Tibial nerve (tissue), 4 donors: ENCODE results near the gene SLC27A3. TPM values are rescaled to one million over a fixed set of nuclear protein-coding genes. Genes with fewer than 3 reads are reported as not detected.

Experiments
- DNase-seq, 2 donors: peaks; one replicate each; pipeline ENCODE4 v3.0.0-alpha.2; 2019; ENCODE audit warnings: low spot score in 2 of 2
- H3K27ac ChIP-seq, 4 donors: fragments of 200-600 bp; sonication (generic) in 3 of 4; one replicate each; pipeline ENCODE4 v1.5.1; 2017 to 2019; ENCODE audit warnings: mild to moderate bottlenecking in 1 of 4
- H3K27me3 ChIP-seq, 2 donors: fragments of 200-600 bp; sonication (generic) in 1 of 2; one replicate each; pipeline versions ENCODE4 v1.5.1 to v1.6.0; 2017 to 2019
- H3K36me3 ChIP-seq, 3 donors: fragments of 200-600 bp; sonication (generic); one replicate each; pipeline ENCODE4 v1.5.1; 2018 to 2019
- H3K4me1 ChIP-seq, 4 donors: fragments of 200-600 bp; sonication (generic) in 3 of 4; one replicate each; pipeline ENCODE4 v1.5.1; 2017 to 2019
- H3K4me3 ChIP-seq, 4 donors: fragments of 200-600 bp; sonication (generic) in 3 of 4; one replicate each; pipeline ENCODE4 v1.5.1; 2017 to 2019; ENCODE audit warnings: mild to moderate bottlenecking in 1 of 4, moderate library complexity in 1 of 4
- H3K9me3 ChIP-seq, 4 donors: fragments of 200-600 bp; sonication (generic) in 3 of 4; one replicate each; pipeline ENCODE4 v1.5.1; 2017 to 2019
- CTCF ChIP-seq, 5 experiments: fragments of 200-600 bp in 3 of 5; fragments of 450-650 bp in 2 of 5; sonication (generic) in 3 of 5; IDR thresholded peaks; one replicate each; pipeline ENCODE4 v1.5.1; 2016 to 2019; ENCODE audit warnings: antibody characterized with exemption in 5 of 5, mild to moderate bottlenecking in 3 of 5, moderate library complexity in 2 of 5
- EP300 ChIP-seq, 2 donors: sonication (generic); formaldehyde crosslinking; IDR thresholded peaks; one replicate each; pipeline ENCODE4 v1.6.1; 2017; ENCODE audit warnings: antibody characterized with exemption in 2 of 2, mild to moderate bottlenecking in 1 of 2
- POLR2A ChIP-seq, 2 donors: fragments of 450-650 bp; IDR thresholded peaks; one replicate each; pipeline ENCODE4 v1.6.1; 2017; ENCODE audit warnings: antibody characterized with exemption in 2 of 2, mild to moderate bottlenecking in 2 of 2, moderate library complexity in 2 of 2
- WGBS, 2 donors: methylation state at CpG; one replicate each; pipeline ENCODE4 v1.1.5; 2018; 5-methylcytosine and 5-hydroxymethylcytosine counted together
- total RNA-seq, 4 donors: library from RNA; depleted of rRNA; stranded (reverse); fragments of >200 nt; gene quantifications; one replicate each; pipeline ENCODE4 v1.1.0, GENCODE V29; 2016

SLC27A3 gene
- total RNA-seq, 4 donors from 2014 or later, result 38.5 to 89.4 (median 59.2) TPM

GRCh38 chr1:153790313-153790965 lies 15.2 kb downstream of the SLC27A3 start:
- no peaks in the 10 kb centered on the region for H3K9me3 ChIP-seq

DNA sequence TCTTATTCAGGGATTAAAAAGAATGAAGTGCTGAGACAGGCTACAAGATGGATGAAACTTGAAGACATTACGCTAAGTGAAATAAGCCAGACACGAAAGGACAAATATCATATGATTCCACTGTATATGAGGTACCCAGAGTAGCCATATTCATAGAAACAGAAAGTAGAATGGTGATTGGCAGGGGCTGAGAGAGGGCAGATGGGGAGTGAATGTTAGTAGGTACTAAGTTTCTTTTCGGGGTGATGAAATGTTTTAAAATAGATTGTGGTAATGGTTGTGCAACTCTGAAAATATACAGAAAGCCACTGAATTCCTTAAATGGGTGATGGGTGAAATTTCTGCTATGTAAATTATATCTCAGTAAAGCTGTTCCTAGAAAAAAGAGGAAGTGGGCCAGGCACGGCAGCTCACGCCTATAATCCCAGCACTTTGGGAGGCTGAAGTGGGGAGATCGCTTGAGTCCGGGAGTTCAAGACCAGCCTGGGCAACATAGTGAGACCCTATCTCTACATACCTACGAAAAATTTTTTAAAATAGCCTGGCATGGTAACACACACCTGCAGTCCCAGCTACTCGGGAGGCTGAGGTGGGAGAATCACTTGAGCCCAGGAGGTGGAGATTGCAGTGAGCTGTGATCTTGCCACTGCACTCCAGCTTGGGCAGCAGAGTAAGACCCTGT lies 15.9 kb downstream of the SLC27A3 start:
- 74% methylated on average over 9 of the region's 9 CpGs for WGBS, 2 donors
- peaks cover 0 to 15% of the 10 kb centered on the region in 2 donors for H3K27me3 ChIP-seq
- no peaks in the 10 kb centered on the region for H3K36me3 ChIP-seq
- H3K4me3 ChIP-seq, result peak overlapping the region in 3 of 4 donors; percentile 8 to 34 (median 9)
- peak overlapping the region; percentile 66 to 92 (median 78) for H3K27ac ChIP-seq
- no peak for TF ChIP-seq POLR2A (IDR thresholded peaks at IDR 0.05)
- peak; percentile 6 to 15 for TF ChIP-seq EP300 (IDR thresholded peaks at IDR 0.05)
- no peak for TF ChIP-seq CTCF (IDR thresholded peaks at IDR 0.05)
- H3K9me3 ChIP-seq, result no peaks in the 10 kb centered on the region
- H3K4me1 ChIP-seq, result peaks cover 0 to 23% (median 10%) of the 10 kb centered on the region in 4 donors
- no peak for DNase-seq

More at GRCh38 chr1:153790313-153790965, 15.2 kb downstream of the SLC27A3 start:
- Histone ChIP-seq H3K4me1 (peaks cover 0 to 23% (median 10%) of the 10 kb centered on the region in 4 donors), H3K36me3 (no peaks in the 10 kb centered on the region), H3K27ac (peak overlapping the region; percentile 66 to 92 (median 78)), H3K4me3 (peak overlapping the region in 3 of 4 donors; percentile 8 to 34 (median 9)), H3K27me3 (peaks cover 0 to 11% of the 10 kb centered on the region in 2 donors)
- TF ChIP-seq POLR2A (IDR thresholded peaks at IDR 0.05) (no peak), EP300 (IDR thresholded peaks at IDR 0.05) (peak; percentile 65 to 72), CTCF (IDR thresholded peaks at IDR 0.05) (no peak)
- 8 to 20% methylated on average over 16 of the region's 16 CpGs for WGBS, 2 donors
- peak; percentile 56 to 73 for DNase-seq

- Histone ChIP-seq H3K36me3 (no peaks in the 10 kb centered on the region), H3K4me1 (peaks cover 0 to 24% (median 10%) of the 10 kb centered on the region in 4 donors), H3K9me3 (no peaks in the 10 kb centered on the region), H3K27ac (peak overlapping the region in 3 of 4 donors; percentile 66 to 85 (median 70)), H3K4me3 (no peak overlapping the region), H3K27me3 (peaks cover 0 to 15% of the 10 kb centered on the region in 2 donors)
- no peak for DNase-seq
- TF ChIP-seq EP300 (IDR thresholded peaks at IDR 0.05) (no peak), CTCF (IDR thresholded peaks at IDR 0.05) (no peak), POLR2A (IDR thresholded peaks at IDR 0.05) (no peak)
- WGBS, 2 donors, result 80 to 84% methylated on average over 12 to 16 of the region's 16 CpGs
Observed at GRCh38 chr1:153791648-153792253, 16.5 kb downstream of the SLC27A3 start.

GRCh38 chr1:153792631-153793041 lies 17.4 kb downstream of the SLC27A3 start:
- Histone ChIP-seq H3K36me3 (no peaks in the 10 kb centered on the region), H3K4me3 (no peak overlapping the region), H3K27me3 (peaks cover 0 to 15% of the 10 kb centered on the region in 2 donors), H3K27ac (no peak overlapping the region), H3K4me1 (peaks cover 0 to 31% (median 10%) of the 10 kb centered on the region in 4 donors), H3K9me3 (no peaks in the 10 kb centered on the region)
- 83 to 86% methylated on average over 10 to 11 of the region's 11 CpGs for WGBS, 2 donors
- TF ChIP-seq POLR2A (IDR thresholded peaks at IDR 0.05) (no peak), CTCF (IDR thresholded peaks at IDR 0.05) (no peak), EP300 (IDR thresholded peaks at IDR 0.05) (no peak)
- DNase-seq, result no peak
